ENCODE data around the gene NDUFC1. TPM values are rescaled to one million over a fixed set of nuclear protein-coding genes. Genes with fewer than 3 reads are reported as not detected.

The NDUFC1 gene
- 32.8 and 35.2 TPM in 2 replicates for total RNA-seq

GRCh38 chr4:139301821-139302611 is at the start of gene NDUFC1:
NDUFC1 (minus strand) TSS chr4:139302477; CDS start chr4:139295798, 6,679 bp downstream.

GRCh38 chr4:139301113-139301820 is 1.0 kb downstream of the NDUFC1 start, which contains the start of gene NAA15:
NAA15 (plus strand) TSS chr4:139301505; CDS start chr4:139301778, 273 bp downstream.

DNA sequence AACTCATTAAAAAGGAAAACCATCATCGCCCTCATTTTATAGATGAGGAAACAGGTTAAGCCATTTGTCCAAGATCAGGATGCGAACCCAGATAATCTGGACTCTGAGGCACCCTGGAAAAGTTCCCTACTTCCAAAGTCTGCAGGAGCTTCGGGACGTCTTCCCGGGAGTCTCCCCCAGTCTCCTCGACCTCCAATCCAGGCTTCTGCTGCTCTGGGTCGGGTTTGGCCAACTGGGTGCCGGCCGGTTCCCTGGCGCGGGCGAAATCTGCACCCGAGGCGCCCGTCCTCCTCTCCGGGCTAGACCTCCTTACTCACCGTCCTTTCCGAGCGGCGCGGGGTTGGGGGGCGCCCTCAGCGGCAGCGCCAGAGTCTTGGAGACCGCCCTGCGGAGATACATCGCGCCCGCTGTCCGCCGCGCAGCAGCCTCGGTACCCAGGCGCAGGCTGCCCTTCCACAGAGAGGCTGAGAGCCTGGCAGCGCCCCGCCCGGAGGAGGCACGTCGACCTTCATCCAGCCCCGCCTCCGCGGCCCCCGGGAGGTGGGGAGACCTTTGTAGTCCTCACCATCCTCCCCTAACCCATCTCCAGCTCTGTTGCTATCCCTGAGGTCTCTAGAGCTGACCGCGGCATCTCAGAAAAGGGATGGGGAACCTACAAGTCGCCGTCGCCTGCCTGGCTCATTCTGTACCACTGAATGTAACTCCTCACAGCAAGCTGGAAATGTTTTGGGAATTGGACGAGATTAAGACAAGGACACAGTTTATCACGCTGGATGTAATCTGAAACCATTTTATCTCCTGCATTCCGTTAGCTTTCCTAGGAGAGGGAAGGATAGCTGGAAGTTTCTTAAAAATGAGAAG is 22.3 kb downstream of the NDUFC1 start, which contains the start of gene MGARP:
MGARP (minus strand) TSS at position 466 of the 861 bp plus-strand sequence; CDS start at position 399, 67 bp downstream.

Other genes with a start within 250 kb of the NDUFC1 start
- 21.7 and 29.6 TPM in 2 replicates for gene ELF2, start 125.3 kb downstream of the NDUFC1 start, total RNA-seq
- 0.48 TPM in 1 of 2 replicates, not detected in the other for gene MGARP, start 22.3 kb downstream of the NDUFC1 start, total RNA-seq
- gene NAA15, start 972 bp downstream of the NDUFC1 start, total RNA-seq: 28.2 and 38.6 TPM in 2 replicates
- gene RAB33B, start 151.6 kb upstream of the NDUFC1 start, total RNA-seq: 8.7 and 10.4 TPM in 2 replicates

Measured in tracheal epithelial cell (primary cell).